HPDE6-E6E7 (cell line): ENCODE data around the gene POGLUT2.

ENCODE experiments used
- DNase-seq: peaks from one replicate; pipeline ENCODE4 v3.0.0; 2011; ENCODE audit warnings: missing footprints; ENCODE audit errors: extremely low spot score

Gene POGLUT2

DNA sequence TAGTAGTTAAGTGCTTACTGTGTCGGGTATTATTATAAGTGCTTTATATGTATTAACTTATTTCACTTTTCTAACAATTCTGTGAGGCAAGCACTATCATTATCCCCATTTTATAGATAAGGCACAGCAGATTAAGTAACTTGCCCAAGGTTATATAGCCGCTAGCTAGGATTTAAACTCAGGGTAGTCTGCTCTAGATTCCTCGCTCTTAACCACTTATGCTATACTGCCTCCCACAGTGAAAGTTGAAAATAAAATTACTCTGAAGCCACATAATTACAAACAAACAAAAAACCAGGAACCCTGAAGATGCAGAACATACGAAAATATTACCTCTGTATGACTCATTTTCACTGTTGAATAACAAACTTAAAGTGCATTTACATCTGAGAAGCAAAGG is 29.1 kb downstream of the POGLUT2 start:
- no peak for DNase-seq

DNA sequence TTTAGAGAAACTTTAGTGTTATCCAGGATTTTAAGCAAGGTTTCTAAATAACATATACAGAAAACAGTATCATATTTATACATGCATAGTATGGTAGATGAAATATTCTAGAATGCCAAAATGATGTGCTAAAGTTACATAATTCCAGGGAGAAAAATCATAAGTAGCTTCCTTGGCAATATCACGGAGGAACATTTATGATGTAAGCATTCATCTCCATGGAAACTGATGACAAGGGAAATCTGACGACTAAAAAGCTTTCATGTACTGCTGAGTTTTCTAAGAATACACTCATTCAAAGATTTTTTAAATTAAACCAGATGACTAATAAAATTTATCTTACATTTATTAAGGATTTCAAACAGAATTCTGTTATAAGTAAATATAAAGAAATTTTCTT is 29.9 kb downstream of the POGLUT2 start:
- DNase-seq = no peak

DNA sequence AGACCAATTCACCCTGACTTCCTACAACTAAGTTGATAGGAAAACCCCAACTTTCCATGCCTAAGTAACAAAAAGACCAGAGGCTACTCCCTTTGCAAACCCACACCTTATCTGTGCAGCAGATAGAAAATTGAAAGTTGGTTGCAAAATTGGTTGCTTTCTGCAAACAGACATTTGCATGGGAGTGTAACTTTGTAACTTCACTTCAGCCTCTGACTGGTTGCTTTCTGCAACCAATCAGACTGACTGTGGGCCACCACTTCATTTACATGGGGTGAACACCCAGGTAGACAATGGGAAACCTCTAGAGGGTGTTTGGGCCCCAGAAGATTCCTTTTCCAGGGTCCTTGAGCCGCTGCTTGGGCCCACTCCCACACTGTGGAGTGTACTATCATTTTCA is 35.0 kb downstream of the POGLUT2 start:
- no peak for DNase-seq

DNA sequence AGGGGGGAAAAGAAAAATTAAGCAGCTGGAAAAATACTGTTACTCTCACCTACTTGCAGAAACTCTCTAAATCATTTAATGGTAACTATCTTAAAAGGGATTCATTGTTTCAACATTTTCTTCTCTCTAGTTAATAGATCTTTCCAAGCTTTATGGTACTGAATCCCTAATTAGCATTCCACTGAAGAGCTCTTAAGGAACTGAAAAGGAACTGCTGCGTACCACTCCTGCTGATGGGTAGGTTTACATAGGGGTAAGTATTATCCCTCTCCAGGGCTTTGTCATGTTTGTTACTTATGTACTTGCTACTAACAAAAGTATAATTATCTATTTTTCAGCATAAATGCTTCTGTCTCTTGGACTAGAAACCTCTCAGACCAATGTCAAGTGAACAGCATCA is 37.7 kb downstream of the POGLUT2 start:
- no peak for DNase-seq

DNA sequence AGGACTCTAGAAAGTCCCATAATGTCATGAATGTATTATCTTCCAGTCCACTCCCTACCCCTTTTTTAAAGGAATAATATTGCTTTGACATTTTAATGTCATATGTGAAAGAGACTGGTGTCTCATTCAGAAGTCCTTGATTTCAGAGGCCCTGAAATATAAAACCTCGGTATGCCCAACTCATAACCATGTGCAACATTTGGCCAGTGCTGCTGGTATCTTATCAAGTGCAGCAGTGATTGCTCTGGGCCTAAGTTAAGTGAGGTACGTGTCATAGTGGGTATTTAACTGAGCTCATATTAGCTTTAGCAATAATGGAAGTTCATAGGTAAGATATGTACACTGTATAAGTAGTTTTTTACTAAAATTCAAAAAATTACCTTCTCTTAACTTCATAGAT is 39.9 kb downstream of the POGLUT2 start:
- DNase-seq = no peak

DNA sequence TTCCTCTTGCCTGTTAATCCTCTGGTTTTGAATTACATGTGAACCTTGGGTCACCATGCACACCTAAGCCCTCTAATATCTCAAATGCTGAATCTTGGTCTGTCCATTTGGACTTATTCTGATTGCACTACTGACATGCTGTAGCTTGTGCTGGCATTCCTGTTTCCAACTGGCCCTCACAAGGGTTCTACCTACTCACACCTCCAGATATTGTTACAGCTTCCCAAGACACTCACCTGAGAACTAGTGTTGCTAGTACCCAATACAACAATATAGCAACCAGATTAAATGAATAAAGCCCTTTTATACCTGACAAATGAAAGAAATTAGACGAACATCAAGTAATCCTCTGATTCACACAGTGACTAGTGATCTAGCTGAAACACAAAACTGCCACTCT is 41.8 kb downstream of the POGLUT2 start:
- no peak for DNase-seq

DNA sequence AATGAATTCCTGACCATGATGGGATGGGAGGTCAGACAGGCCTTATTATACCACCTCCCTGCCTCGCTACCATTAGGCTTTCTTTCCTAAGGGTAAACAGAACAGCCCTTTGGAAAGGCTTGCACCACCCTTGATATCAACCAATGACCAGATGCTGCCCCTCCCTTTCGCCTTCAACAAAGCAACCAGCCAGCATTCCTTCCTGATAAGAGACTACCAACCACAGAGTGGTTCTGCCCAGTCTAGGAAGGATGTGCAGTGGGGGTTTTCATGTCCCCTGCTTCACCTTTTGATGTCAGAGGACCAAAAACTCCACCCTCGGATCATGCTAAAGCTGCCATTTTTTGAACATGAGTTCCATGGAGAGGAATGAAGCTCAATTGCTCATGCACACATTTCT is 46.9 kb downstream of the POGLUT2 start:
- DNase-seq = no peak

DNA sequence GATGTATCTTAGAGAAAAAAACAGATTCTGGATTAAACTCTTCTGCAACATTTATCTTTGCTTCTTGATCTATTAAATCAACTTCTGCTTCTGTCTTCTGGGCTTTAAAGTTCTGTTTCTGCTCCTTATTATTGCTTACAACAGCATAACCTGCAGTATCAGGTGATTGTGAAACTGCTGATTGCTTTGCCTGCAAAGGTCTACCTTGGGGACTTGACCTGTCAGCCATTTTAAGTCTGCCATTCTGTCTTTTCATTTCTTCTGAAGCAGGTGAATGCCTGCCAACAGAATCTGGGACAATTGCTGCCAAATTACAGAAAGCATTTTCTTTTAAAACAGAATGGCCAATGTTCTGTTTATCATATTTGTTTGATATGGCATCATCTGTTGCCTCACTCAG is 56.3 kb downstream of the POGLUT2 start:
- DNase-seq = no peak

DNA sequence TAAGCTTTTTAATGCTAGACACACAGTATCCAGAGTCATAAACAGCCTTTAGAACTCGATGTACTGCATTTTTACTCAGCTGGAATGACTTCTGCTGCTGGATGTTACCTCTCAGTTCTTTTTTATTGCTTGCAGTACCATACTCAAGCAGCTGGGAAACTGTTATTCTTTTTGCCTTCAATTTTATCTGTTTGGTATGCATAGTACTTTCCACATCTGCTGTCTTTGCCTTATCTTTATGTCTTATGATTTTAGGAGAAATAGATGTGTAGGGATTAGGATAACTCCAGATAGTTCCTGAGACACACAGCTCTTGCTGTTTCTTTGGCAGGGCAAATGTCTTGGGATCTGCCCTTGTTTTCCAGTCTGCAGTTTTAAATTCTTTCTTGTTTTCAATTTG is 56.7 kb downstream of the POGLUT2 start:
- no peak for DNase-seq
